ENCODE results near the gene SECISBP2. TPM values are rescaled to one million over a fixed set of nuclear protein-coding genes. Genes with fewer than 3 reads are reported as not detected.

SECISBP2 gene
- total RNA-seq, 1 donor from 2014 or later: 118 TPM

DNA sequence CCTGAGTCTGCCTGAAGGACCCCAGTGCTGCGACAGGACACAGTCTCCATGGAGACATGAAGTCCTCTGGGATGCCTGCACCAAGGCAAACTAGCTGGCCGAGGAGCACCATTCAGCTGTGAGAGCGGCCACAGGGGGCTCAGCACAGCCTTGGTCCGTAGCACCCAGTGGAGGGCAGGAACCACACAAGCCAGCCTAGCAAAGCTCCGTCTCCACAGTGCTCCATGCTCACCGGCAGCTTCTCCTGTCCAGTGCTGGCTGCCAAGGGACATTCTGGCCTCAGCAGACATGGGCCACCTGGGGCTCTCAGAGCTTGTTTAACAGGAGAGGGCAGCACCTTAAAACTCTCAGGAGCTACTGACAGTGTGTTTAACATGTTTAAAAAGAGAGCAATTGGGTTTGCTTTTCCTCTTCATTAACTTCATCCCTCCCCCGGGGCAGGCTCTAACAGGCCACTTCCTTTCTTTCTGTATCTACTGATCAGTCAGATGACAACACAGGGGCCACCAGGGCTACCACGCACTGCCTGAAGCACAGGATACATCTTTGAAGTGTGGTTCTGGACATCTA is 57.0 kb downstream of the SECISBP2 start:
- Histone ChIP-seq H2AFZ (replicated peaks) (no peak overlapping the region), H3F3A (ENCODE audit: low read depth) (no peaks in the 10 kb centered on the region), H4K20me1 (ENCODE audit: low read depth) (no peaks in the 10 kb centered on the region), H3K27me3 (no peaks in the 10 kb centered on the region), H3K4me3 (no peak overlapping the region), H3K79me2 (ENCODE audit: low read depth) (no peaks in the 10 kb centered on the region), H3K27ac (no peak overlapping the region), H3K9me3 (ENCODE audit: low read depth) (no peaks in the 10 kb centered on the region), H3K9ac (no peak overlapping the region), H3K4me2 (no peak overlapping the region), H3K36me3 (no peaks in the 10 kb centered on the region), H3K4me1 (peaks cover 3% of the 10 kb centered on the region)
- no peaks in the 10 kb centered on the region for H3K9me3 Mint-ChIP-seq
- TF ChIP-seq EZH2phosphoT487 (IDR thresholded peaks at IDR 0.05): no peak
- TF ChIP-seq, protein P1, sequence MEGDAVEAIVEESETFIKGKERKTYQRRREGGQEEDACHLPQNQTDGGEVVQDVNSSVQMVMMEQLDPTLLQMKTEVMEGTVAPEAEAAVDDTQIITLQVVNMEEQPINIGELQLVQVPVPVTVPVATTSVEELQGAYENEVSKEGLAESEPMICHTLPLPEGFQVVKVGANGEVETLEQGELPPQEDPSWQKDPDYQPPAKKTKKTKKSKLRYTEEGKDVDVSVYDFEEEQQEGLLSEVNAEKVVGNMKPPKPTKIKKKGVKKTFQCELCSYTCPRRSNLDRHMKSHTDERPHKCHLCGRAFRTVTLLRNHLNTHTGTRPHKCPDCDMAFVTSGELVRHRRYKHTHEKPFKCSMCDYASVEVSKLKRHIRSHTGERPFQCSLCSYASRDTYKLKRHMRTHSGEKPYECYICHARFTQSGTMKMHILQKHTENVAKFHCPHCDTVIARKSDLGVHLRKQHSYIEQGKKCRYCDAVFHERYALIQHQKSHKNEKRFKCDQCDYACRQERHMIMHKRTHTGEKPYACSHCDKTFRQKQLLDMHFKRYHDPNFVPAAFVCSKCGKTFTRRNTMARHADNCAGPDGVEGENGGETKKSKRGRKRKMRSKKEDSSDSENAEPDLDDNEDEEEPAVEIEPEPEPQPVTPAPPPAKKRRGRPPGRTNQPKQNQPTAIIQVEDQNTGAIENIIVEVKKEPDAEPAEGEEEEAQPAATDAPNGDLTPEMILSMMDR (IDR thresholded peaks at IDR 0.05): no peak
- no peak for TF ChIP-seq EZH2 (IDR thresholded peaks at IDR 0.05)
- H3K27ac Mint-ChIP-seq: no peak overlapping the region
- peaks cover 16% of the 10 kb centered on the region for H3K4me1 Mint-ChIP-seq
- DNase-seq (ENCODE audit: low spot score): no peak
- no peaks in the 10 kb centered on the region for H3K27me3 Mint-ChIP-seq (ENCODE audit: insufficient read depth, low read depth)
- no peak overlapping the region for H3K4me3 Mint-ChIP-seq
- peaks cover 14% of the 10 kb centered on the region for H3K36me3 Mint-ChIP-seq

DNA sequence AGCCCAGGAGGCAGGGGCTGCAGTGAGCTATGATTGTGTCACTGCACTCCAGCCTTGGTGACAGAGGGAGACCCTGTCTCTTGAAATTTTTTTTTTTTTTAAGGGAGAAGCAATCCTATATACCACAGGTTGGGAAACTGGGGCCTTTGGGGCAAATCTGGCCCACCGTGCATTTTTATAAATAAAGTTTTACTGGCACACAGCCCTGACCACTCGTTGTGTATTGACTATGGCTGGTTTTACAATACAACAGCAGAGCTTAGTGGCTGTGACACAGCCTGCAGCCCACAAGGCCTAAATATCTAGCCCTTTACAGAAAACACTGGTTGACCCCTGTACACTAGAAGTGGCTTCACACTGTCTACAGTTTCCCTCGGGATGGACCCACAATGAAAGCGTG is 58.0 kb downstream of the SECISBP2 start:
- Histone ChIP-seq H3K9ac (no peak overlapping the region), H3K36me3 (no peaks in the 10 kb centered on the region), H2AFZ (replicated peaks) (no peak overlapping the region), H3K27ac (no peak overlapping the region), H3K4me3 (no peak overlapping the region), H3K79me2 (ENCODE audit: low read depth) (no peaks in the 10 kb centered on the region), H3K4me1 (peaks cover 3% of the 10 kb centered on the region), H3K27me3 (no peaks in the 10 kb centered on the region), H3F3A (ENCODE audit: low read depth) (no peaks in the 10 kb centered on the region), H4K20me1 (ENCODE audit: low read depth) (no peaks in the 10 kb centered on the region), H3K9me3 (ENCODE audit: low read depth) (no peaks in the 10 kb centered on the region), H3K4me2 (no peak overlapping the region)
- Mint-ChIP-seq H3K9me3 (no peaks in the 10 kb centered on the region), H3K36me3 (peaks cover 14% of the 10 kb centered on the region), H3K27ac (no peak overlapping the region), H3K27me3 (ENCODE audit: insufficient read depth, low read depth) (no peaks in the 10 kb centered on the region), H3K4me3 (no peak overlapping the region), H3K4me1 (peaks cover 16% of the 10 kb centered on the region)
- DNase-seq (ENCODE audit: low spot score): no peak
- TF ChIP-seq EZH2phosphoT487 (IDR thresholded peaks at IDR 0.05) (no peak), EZH2 (IDR thresholded peaks at IDR 0.05) (no peak)
- TF ChIP-seq, protein P1 (IDR thresholded peaks at IDR 0.05): no peak

DNA sequence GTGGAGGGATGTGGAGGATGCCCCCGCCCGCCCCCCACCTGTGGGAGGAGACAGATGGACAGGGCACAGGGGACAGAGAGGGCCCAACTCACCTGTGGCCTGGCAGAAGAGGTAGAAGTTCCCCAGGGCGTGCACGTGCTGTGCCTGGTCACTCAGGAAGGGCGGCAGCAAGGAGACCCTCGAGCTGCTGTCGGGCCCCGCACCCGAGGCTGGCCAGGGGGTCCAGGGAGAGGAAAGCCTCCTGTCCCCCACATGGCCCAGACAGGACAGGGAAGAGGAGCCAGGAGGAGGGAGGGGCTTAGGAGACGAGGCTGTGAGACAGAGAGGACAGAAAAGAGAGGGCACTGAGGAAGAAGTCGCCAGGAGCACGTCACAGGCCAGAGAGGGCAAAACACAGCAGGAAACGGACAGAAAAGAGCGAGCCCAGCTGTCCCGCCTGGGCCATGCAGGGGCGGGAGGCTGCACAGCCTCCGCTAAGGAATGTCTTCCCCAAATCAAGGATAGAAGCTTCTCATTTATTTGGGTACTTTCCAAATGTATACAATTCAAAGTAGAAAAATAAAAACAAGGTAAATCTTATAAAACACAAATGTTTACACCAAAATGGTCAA is 58.5 kb downstream of the SECISBP2 start:
- Histone ChIP-seq H3K27ac (no peak overlapping the region), H3K4me2 (no peak overlapping the region), H3K9me3 (ENCODE audit: low read depth) (no peaks in the 10 kb centered on the region), H3K79me2 (ENCODE audit: low read depth) (no peaks in the 10 kb centered on the region), H3F3A (ENCODE audit: low read depth) (no peaks in the 10 kb centered on the region), H3K9ac (no peak overlapping the region), H3K27me3 (no peaks in the 10 kb centered on the region), H4K20me1 (ENCODE audit: low read depth) (no peaks in the 10 kb centered on the region), H3K4me1 (peaks cover 3% of the 10 kb centered on the region), H2AFZ (replicated peaks) (no peak overlapping the region), H3K4me3 (no peak overlapping the region), H3K36me3 (no peaks in the 10 kb centered on the region)
- Mint-ChIP-seq H3K4me1 (peaks cover 16% of the 10 kb centered on the region), H3K36me3 (peaks cover 14% of the 10 kb centered on the region), H3K27me3 (ENCODE audit: insufficient read depth, low read depth) (no peaks in the 10 kb centered on the region), H3K27ac (no peak overlapping the region), H3K9me3 (no peaks in the 10 kb centered on the region), H3K4me3 (no peak overlapping the region)
- TF ChIP-seq, protein P1 (IDR thresholded peaks at IDR 0.05): no peak
- TF ChIP-seq EZH2phosphoT487 (IDR thresholded peaks at IDR 0.05) (no peak), EZH2 (IDR thresholded peaks at IDR 0.05) (no peak)
- DNase-seq (ENCODE audit: low spot score): no peak
